SK-N-SH (cell line): ENCODE measurements around the gene CYTH3. TPM values are rescaled to one million over a fixed set of nuclear protein-coding genes. Genes with fewer than 3 reads are reported as not detected.
A peak's percentile ranks its signal among the peaks of the same experiment; 100 is the strongest.

ENCODE experiments used
- CTCF ChIA-PET: fragments of 300-600, 350-600 bp; formaldehyde crosslinking; extraction: SDS; loops from one replicate; lab custom pipeline; 2021; lab: Yijun Ruan, JAX
- POLR2A ChIA-PET: fragments of 350-600 bp; sonication (Branson Sonifier 250); formaldehyde crosslinking; extraction: SDS; loops from one replicate; lab custom pipeline; 2020; ENCODE audit warnings: antibody characterized with exemption, inconsistent platforms; lab: Yijun Ruan, JAX
- DNase-seq: peaks from one replicate; pipeline ENCODE4 v3.0.0; 2012
- H2AFZ ChIP-seq: fragments of 200-600 bp; sonication (generic); 2 replicates; pipeline ENCODE4 v1.8.1; 2016; ENCODE audit warnings: antibody characterized with exemption, mild to moderate bottlenecking, low read depth
- H3F3A ChIP-seq: fragments of 200-600 bp; sonication (generic); replicated peaks from 2 replicates; pipeline ENCODE3; 2016; ENCODE audit warnings: antibody characterized with exemption, mild to moderate bottlenecking; ENCODE audit not compliant: insufficient read depth
- H3K27ac ChIP-seq, 2 experiments: fragments of 200-500 bp in 1 of 2; fragments of 200-600 bp in 1 of 2; sonication (Bioruptor generic) in 1 of 2; sonication (generic), shearing (Covaris generic) in 1 of 2; 2 replicates each; pipeline versions ENCODE4 v1.5.1 to v1.6.1; 2014 to 2016; ENCODE audit warnings: low read depth in 2 of 2, inconsistent platforms in 1 of 2, low read length in 1 of 2, mild to moderate bottlenecking in 1 of 2, mixed read lengths in 1 of 2
- H3K27me3 ChIP-seq: fragments of 200-600 bp; sonication (generic), shearing (Covaris generic); 2 replicates; pipeline ENCODE4 v1.6.1; 2016; ENCODE audit warnings: mixed run types; ENCODE audit not compliant: insufficient read depth
- H3K36me3 ChIP-seq, 2 experiments: fragments of 200-500 bp in 1 of 2; fragments of 200-600 bp in 1 of 2; sonication (Bioruptor generic) in 1 of 2; sonication (generic) in 1 of 2; replicated peaks in 1 of 2; 2 replicates each; pipeline versions ENCODE3 to v1.5.1; 2014 to 2016; ENCODE audit warnings: low read length in 1 of 2, mild to moderate bottlenecking in 1 of 2; ENCODE audit not compliant: insufficient read depth in 2 of 2, control insufficient read depth in 1 of 2
- H3K4me1 ChIP-seq, 2 experiments: fragments of 200-500 bp in 1 of 2; fragments of 200-600 bp in 1 of 2; sonication (Bioruptor generic) in 1 of 2; sonication (generic), shearing (Covaris generic) in 1 of 2; 2 replicates each; pipeline versions ENCODE4 v1.5.1 to v1.6.1; 2014 to 2016; ENCODE audit warnings: low read depth in 1 of 2, low read length in 1 of 2, mixed run types in 1 of 2; ENCODE audit not compliant: insufficient read depth in 2 of 2, control insufficient read depth in 1 of 2
- H3K4me2 ChIP-seq: fragments of 200-600 bp; sonication (generic), shearing (Covaris generic); 2 replicates; pipeline ENCODE4 v1.6.1; 2017; ENCODE audit warnings: mixed run types
- H3K4me3 ChIP-seq, 2 experiments: fragments of 200-500 bp in 1 of 2; fragments of 200-600 bp in 1 of 2; sonication (Bioruptor generic) in 1 of 2; sonication (generic), shearing (Covaris generic) in 1 of 2; 2 replicates each; pipeline versions ENCODE4 v1.5.1 to v1.8.1; 2014 to 2016; ENCODE audit warnings: low read depth in 2 of 2, inconsistent platforms in 1 of 2, low read length in 1 of 2, mild to moderate bottlenecking in 1 of 2, mixed read lengths in 1 of 2, moderate library complexity in 1 of 2
- H3K79me2 ChIP-seq: fragments of 200-600 bp; sonication (generic); 2 replicates; pipeline ENCODE4 v1.8.1; 2017; ENCODE audit warnings: mild to moderate bottlenecking; ENCODE audit not compliant: insufficient read depth
- H3K9ac ChIP-seq: fragments of 200-600 bp; sonication (generic); 2 replicates; pipeline ENCODE4 v1.6.1; 2017; ENCODE audit warnings: mixed run types
- H3K9me2 ChIP-seq: fragments of 200-600 bp; sonication (generic); 2 replicates; pipeline ENCODE4 v1.6.1; 2017; ENCODE audit warnings: mixed run types
- H3K9me3 ChIP-seq: fragments of 200-600 bp; sonication (generic); 2 replicates; pipeline ENCODE4 v1.6.1; 2017; ENCODE audit warnings: mixed run types, mild to moderate bottlenecking, moderate library complexity
- H4K20me1 ChIP-seq: fragments of 200-600 bp; sonication (generic); 2 replicates; pipeline ENCODE4 v1.6.1; 2017; ENCODE audit warnings: mild to moderate bottlenecking, mixed run types; ENCODE audit not compliant: insufficient read depth
- CTCF ChIP-seq: fragments of 200-600 bp; sonication (generic); IDR thresholded peaks from 2 replicates; pipeline ENCODE4 v1.6.1; 2017; ENCODE audit warnings: antibody characterized with exemption, mild to moderate bottlenecking, moderate library complexity
- ELF1 ChIP-seq: IDR thresholded peaks from 2 replicates; pipeline ENCODE4 v1.4.0; 2012
- EP300 ChIP-seq, 2 experiments: IDR thresholded peaks; 2 replicates each; pipeline versions ENCODE4 v1.4.0 to v1.6.1; 2012; ENCODE audit warnings: borderline replicate concordance in 1 of 2, low read depth in 1 of 2, low read length in 1 of 2
- FOXJ3 ChIP-seq: sonication (generic); formaldehyde crosslinking; IDR thresholded peaks from 2 replicates; pipeline ENCODE4 v1.5.1; 2020; ENCODE audit warnings: mild to moderate bottlenecking, missing genetic modification reagents
- GABPA ChIP-seq: IDR thresholded peaks from 2 replicates; pipeline ENCODE4 v1.4.0; 2012; ENCODE audit warnings: low read depth, mild to moderate bottlenecking
- IRF3 ChIP-seq: fragments of 150-350 bp; IDR thresholded peaks from 2 replicates; pipeline ENCODE4 v1.6.1; 2016; ENCODE audit warnings: mild to moderate bottlenecking, low read depth, low read length
- POLR2AphosphoS5 ChIP-seq: IDR thresholded peaks from 2 replicates; pipeline ENCODE4 v1.6.1; 2012; ENCODE audit warnings: low read depth, low read length
- RAD21 ChIP-seq: IDR thresholded peaks from 2 replicates; pipeline ENCODE4 v1.6.1; 2012; ENCODE audit warnings: mild to moderate bottlenecking, low read length
- REST ChIP-seq: IDR thresholded peaks from 2 replicates; pipeline ENCODE4 v1.6.1; 2012; ENCODE audit warnings: mild to moderate bottlenecking, low read depth, low read length, moderate library complexity
- RFX5 ChIP-seq: IDR thresholded peaks from 2 replicates; pipeline ENCODE4 v1.6.1; 2012; ENCODE audit warnings: mild to moderate bottlenecking, improper control_type of control experiment, low read length
- RXRA ChIP-seq: IDR thresholded peaks from 2 replicates; pipeline ENCODE4 v1.4.0; 2012; ENCODE audit warnings: low read depth, mild to moderate bottlenecking, borderline replicate concordance
- SMC3 ChIP-seq: IDR thresholded peaks from 2 replicates; pipeline ENCODE4 v1.6.1; 2012; ENCODE audit warnings: low read depth, low read length, improper control_type of control experiment
- USF1 ChIP-seq: IDR thresholded peaks from 2 replicates; pipeline ENCODE4 v1.4.0; 2012; ENCODE audit warnings: low read depth, borderline replicate concordance
- WGBS: methylation state at CpG from one replicate; pipeline ENCODE4 v1.1.6; 2017; ENCODE audit warnings: low lambda C conversion rate; 5-methylcytosine and 5-hydroxymethylcytosine counted together
- polyA plus RNA-seq, 3 experiments: library from polyadenylated mRNA; depleted of rRNA; stranded (reverse); fragments of >200 nt; gene quantifications; 2 replicates each; pipeline ENCODE4 v1.2.3, GENCODE V29; 2012

CYTH3 gene
- polyA plus RNA-seq, 1 of the 3 experiments (the other 2 are of a cell fraction), result 55.1 TPM

GRCh38 chr7:6252748-6253147 lies 19.7 kb downstream of the CYTH3 start:
- peaks cover 16 to 61% of the 10 kb centered on the region in 2 experiments for H3K4me1 ChIP-seq

GRCh38 chr7:6252341-6252746 lies 20.1 kb downstream of the CYTH3 start:
- Histone ChIP-seq H3F3A (peaks cover 73% of the 10 kb centered on the region), H3K4me3 (peak overlapping the region in 1 of 2 experiments; percentile 20; a peak in 1 of 4 replicates), H4K20me1 (no peaks in the 10 kb centered on the region), H2AFZ (no peak overlapping the region), H3K79me2 (peaks cover 90% of the 10 kb centered on the region), H3K36me3 (no peaks in the 10 kb centered on the region), H3K4me2 (peak overlapping the region; percentile 53), H3K9me2 (no peaks in the 10 kb centered on the region), H3K9ac (peak overlapping the region; percentile 68; the same call in 1 of the 2 replicates), H3K27ac (peak overlapping the region; percentile 50 to 99; a peak in 3 of 4 replicates), H3K4me1 (peaks cover 14 to 60% of the 10 kb centered on the region in 2 experiments), H3K9me3 (no peaks in the 10 kb centered on the region), H3K27me3 (no peaks in the 10 kb centered on the region)
- ChIA-PET CTCF (interaction anchor here (1.6 to 2.1 kb wide), 3 partner anchors 9 to 92 kb away, joined by 4 to 7 read pairs (median 6); no protein-coding TSS in a partner anchor), POLR2A (no interaction called here)
- whole genome bisulfite sequencing, result 25% methylated on average over 5 of the region's 5 CpGs
- no peak for DNase-seq
- TF ChIP-seq RXRA (no peak), REST (no peak), EP300 (IDR thresholded peaks at IDR 0.05; ENCODE audit: borderline replicate concordance in 1 of 2, low read depth in 1 of 2, low read length in 1 of 2) (no peak), ELF1 (no peak), FOXJ3 (CRISPR knock-in tag) (no peak), RFX5 (no peak), POLR2AphosphoS5 (no peak; the same call in 1 of the 2 replicates), GABPA (no peak)

More at GRCh38 chr7:6252748-6253147, 19.7 kb downstream of the CYTH3 start:
- H3K79me2 ChIP-seq, result peaks cover 90% of the 10 kb centered on the region
- peak overlapping the region; percentile 50 to 99; a peak in 3 of 4 replicates for H3K27ac ChIP-seq
- H3F3A ChIP-seq, result peaks cover 73% of the 10 kb centered on the region
- H2AFZ ChIP-seq, result no peak overlapping the region
- TF ChIP-seq SMC3 (no peak), IRF3 (no peak), RAD21 (no peak), RXRA (no peak), USF1 (no peak), ELF1 (no peak), CTCF (no peak)
- no peaks in the 10 kb centered on the region for H4K20me1 ChIP-seq
- no peaks in the 10 kb centered on the region for H3K9me3 ChIP-seq
- H3K9ac ChIP-seq, result peak overlapping the region; percentile 68; the same call in 1 of the 2 replicates
- H3K27me3 ChIP-seq, result no peaks in the 10 kb centered on the region
- DNase-seq, result no peak
- WGBS, result 65% methylated on average over 2 of the region's 2 CpGs
- H3K9me2 ChIP-seq, result no peaks in the 10 kb centered on the region
- CTCF ChIA-PET, result interaction anchor here (1.6 to 1.8 kb wide), 2 partner anchors 9 to 18 kb away, joined by 4 to 6 read pairs; no protein-coding TSS in a partner anchor
- H3K4me3 ChIP-seq, result peak overlapping the region in 1 of 2 experiments; percentile 20; a peak in 1 of 4 replicates
- H3K36me3 ChIP-seq, result no peaks in the 10 kb centered on the region
- POLR2A ChIA-PET, result no interaction called here
- peak overlapping the region; percentile 53 for H3K4me2 ChIP-seq
